Stimulated activated CD4-positive, alpha-beta T cell treated with anti-CD3 and anti-CD28 coated beads, Interleukin-4, amount 100 ng/mL, for 1 hour (primary cell): Measurements from ENCODE around the gene HSFX1.
"Not testable (repeated sequence)": the region's sequence is repeated elsewhere in the genome, so short reads cannot be mapped to it uniquely, and the experiment has no call there.

ENCODE experiments used
- DNase-seq: peaks from one replicate; pipeline ENCODE4 v3.0.0-alpha.2; 2020

Gene HSFX1

GRCh38 chrX:149773768-149774167 is at the start of gene HSFX1:
Gene HSFX1 (plus strand): TSS chrX:149774068. CDS start chrX:149774682, 614 bp downstream.
- not testable (repeated sequence) for DNase-seq

GRCh38 chrX:149727308-149727707 is 46.6 kb upstream of the HSFX1 start:
- not testable (repeated sequence) for DNase-seq

GRCh38 chrX:149742269-149742668 is 31.6 kb upstream of the HSFX1 start:
- DNase-seq, result not testable (repeated sequence)

- not testable (repeated sequence) for DNase-seq
These were observed 27.4 kb upstream of the HSFX1 start for GRCh38 chrX:149746390-149747007.

- DNase-seq, result no peak
These were observed 16.4 kb upstream of the HSFX1 start for GRCh38 chrX:149757206-149758067.

GRCh38 chrX:149758068-149758714 is 15.7 kb upstream of the HSFX1 start:
- no peak for DNase-seq

GRCh38 chrX:149758715-149759078 is 15.2 kb upstream of the HSFX1 start:
- not testable (repeated sequence) for DNase-seq

GRCh38 chrX:149759824-149760223 is 14.0 kb upstream of the HSFX1 start:
- DNase-seq, result no peak

- DNase-seq, result no peak
These were observed 12.9 kb upstream of the HSFX1 start for GRCh38 chrX:149760965-149761364.

GRCh38 chrX:149761858-149762674 is 11.8 kb upstream of the HSFX1 start:
- DNase-seq, result not testable (repeated sequence)

- DNase-seq, result no peak
These were observed 10.9 kb upstream of the HSFX1 start for GRCh38 chrX:149762696-149763614.

- not testable (repeated sequence) for DNase-seq
These were observed 3.5 kb upstream of the HSFX1 start for GRCh38 chrX:149770344-149770743.

GRCh38 chrX:149773026-149773425 is 842 bp upstream of the HSFX1 start:
- not testable (repeated sequence) for DNase-seq

- not testable (repeated sequence) for DNase-seq
These were observed 4.1 kb downstream of the HSFX1 start for GRCh38 chrX:149777999-149778398.

- DNase-seq, result not testable (repeated sequence)
These were observed 7.9 kb downstream of the HSFX1 start, which contains the start of gene MAGEA9 for GRCh38 chrX:149781727-149782126. Gene MAGEA9 (plus strand): TSS chrX:149781930. CDS start chrX:149786211, 4,281 bp downstream.

GRCh38 chrX:149795531-149795930 is 21.7 kb downstream of the HSFX1 start:
- not testable (repeated sequence) for DNase-seq

- no peak for DNase-seq
These were observed 25.3 kb downstream of the HSFX1 start for GRCh38 chrX:149799095-149799714.

GRCh38 chrX:149799938-149800337 is 26.1 kb downstream of the HSFX1 start:
- DNase-seq, result no peak

GRCh38 chrX:149803458-149804062 is 29.7 kb downstream of the HSFX1 start:
- no peak for DNase-seq

- DNase-seq, result no peak
These were observed 30.2 kb downstream of the HSFX1 start for GRCh38 chrX:149804102-149804501.
